ENCODE measurements around the gene PEX13. TPM values are rescaled to one million over a fixed set of nuclear protein-coding genes. Genes with fewer than 3 reads are reported as not detected.
A peak's percentile ranks its signal among the peaks of the same experiment; 100 is the strongest.
"Not testable (repeated sequence)": the region's sequence is repeated elsewhere in the genome, so short reads cannot be mapped to it uniquely, and the experiment has no call there.

PEX13 gene
- total RNA-seq, 1 donor from 2014 or later, result 22.6 TPM

GRCh38 chr2:61029533-61029932, 12.0 kb downstream of the PEX13 start:
- no peak for TF ChIP-seq CTCF (IDR thresholded peaks at IDR 0.05)
- no peaks in the 10 kb centered on the region for H3K4me1 Mint-ChIP-seq (ENCODE audit: low read depth)
- H3K27ac Mint-ChIP-seq (ENCODE audit: unreplicated experiment), result no peak overlapping the region
- DNase-seq (ENCODE audit: low spot score), result no peak
- H3K4me3 Mint-ChIP-seq (ENCODE audit: unreplicated experiment), result no peak overlapping the region
- H3K36me3 Mint-ChIP-seq (ENCODE audit: low read depth), result peaks cover 18% of the 10 kb centered on the region
- no peaks in the 10 kb centered on the region for H3K9me3 Mint-ChIP-seq (ENCODE audit: low read depth)
- H3K27me3 Mint-ChIP-seq (ENCODE audit: low read depth), result no peaks in the 10 kb centered on the region

- Mint-ChIP-seq H3K36me3 (ENCODE audit: low read depth) (peaks cover 44% of the 10 kb centered on the region), H3K9me3 (ENCODE audit: low read depth) (peaks cover 28% of the 10 kb centered on the region)
- DNase-seq (ENCODE audit: low spot score); H3K27me3 Mint-ChIP-seq (ENCODE audit: low read depth); H3K4me1 Mint-ChIP-seq (ENCODE audit: low read depth); H3K4me3 Mint-ChIP-seq (ENCODE audit: unreplicated experiment); H3K27ac Mint-ChIP-seq (ENCODE audit: unreplicated experiment): not testable (repeated sequence)
Observed at GRCh38 chr2:61034592-61034991, 17.1 kb downstream of the PEX13 start.

- not testable (repeated sequence) for H3K4me1 Mint-ChIP-seq (ENCODE audit: low read depth); H3K27me3 Mint-ChIP-seq (ENCODE audit: low read depth); H3K4me3 Mint-ChIP-seq (ENCODE audit: unreplicated experiment); H3K27ac Mint-ChIP-seq (ENCODE audit: unreplicated experiment); DNase-seq (ENCODE audit: low spot score)
- Mint-ChIP-seq H3K36me3 (ENCODE audit: low read depth) (peaks cover 43% of the 10 kb centered on the region), H3K9me3 (ENCODE audit: low read depth) (peaks cover 31% of the 10 kb centered on the region)
Observed at GRCh38 chr2:61036643-61037042, 19.1 kb downstream of the PEX13 start.

GRCh38 chr2:61042807-61043206, 25.3 kb downstream of the PEX13 start:
- Mint-ChIP-seq H3K9me3 (ENCODE audit: low read depth) (peaks cover 15% of the 10 kb centered on the region), H3K4me3 (ENCODE audit: unreplicated experiment) (no peak overlapping the region), H3K4me1 (ENCODE audit: low read depth) (peaks cover 14% of the 10 kb centered on the region), H3K27me3 (ENCODE audit: low read depth) (no peaks in the 10 kb centered on the region), H3K27ac (ENCODE audit: unreplicated experiment) (no peak overlapping the region), H3K36me3 (ENCODE audit: low read depth) (peaks cover 8% of the 10 kb centered on the region)
- no peak for DNase-seq (ENCODE audit: low spot score)
- TF ChIP-seq CTCF (IDR thresholded peaks at IDR 0.05), result no peak

- Mint-ChIP-seq H3K9me3 (ENCODE audit: low read depth) (peaks cover 3% of the 10 kb centered on the region), H3K27ac (ENCODE audit: unreplicated experiment) (no peak overlapping the region), H3K27me3 (ENCODE audit: low read depth) (no peaks in the 10 kb centered on the region), H3K36me3 (ENCODE audit: low read depth) (peaks cover 12% of the 10 kb centered on the region), H3K4me1 (ENCODE audit: low read depth) (peaks cover 14% of the 10 kb centered on the region), H3K4me3 (ENCODE audit: unreplicated experiment) (no peak overlapping the region)
- DNase-seq (ENCODE audit: low spot score), result no peak
- no peak for TF ChIP-seq CTCF (IDR thresholded peaks at IDR 0.05)
Observed at GRCh38 chr2:61044636-61045035, 27.1 kb downstream of the PEX13 start.

- Mint-ChIP-seq H3K4me3 (ENCODE audit: unreplicated experiment) (no peak overlapping the region), H3K36me3 (ENCODE audit: low read depth) (peaks cover 14% of the 10 kb centered on the region), H3K9me3 (ENCODE audit: low read depth) (peaks cover 2% of the 10 kb centered on the region), H3K27me3 (ENCODE audit: low read depth) (no peaks in the 10 kb centered on the region), H3K27ac (ENCODE audit: unreplicated experiment) (peak overlapping the region; percentile 71), H3K4me1 (ENCODE audit: low read depth) (peaks cover 14% of the 10 kb centered on the region)
- no peak for DNase-seq (ENCODE audit: low spot score)
- no peak for TF ChIP-seq CTCF (IDR thresholded peaks at IDR 0.05)
Observed at GRCh38 chr2:61045226-61045625, 27.7 kb downstream of the PEX13 start.
